PFSK-1 (cell line): ENCODE results near the gene CALY.

ENCODE experiments used
- FOXP2 ChIP-seq: optimal IDR thresholded peaks from 2 replicates; pipeline ENCODE3; 2011; ENCODE audit warnings: borderline replicate concordance, control low read depth, inconsistent platforms; ENCODE audit not compliant: insufficient read depth; ENCODE audit errors: extremely low read length, extremely low read depth
- POLR2AphosphoS5 ChIP-seq: IDR thresholded peaks from 2 replicates; pipeline ENCODE4 v1.6.1; 2012; ENCODE audit warnings: low read depth, mild to moderate bottlenecking, control low read depth, low read length, moderate library complexity
- REST ChIP-seq, 2 experiments: IDR thresholded peaks; 2 replicates each; pipeline versions ENCODE4 v1.6.1 to v1.8.0; 2011 to 2012; ENCODE audit warnings: low read depth in 2 of 2, low read length in 2 of 2, control low read depth in 1 of 2, inconsistent platforms in 1 of 2, mild to moderate bottlenecking in 1 of 2, moderate library complexity in 1 of 2; ENCODE audit not compliant: insufficient read depth in 1 of 2
- SIN3A ChIP-seq: IDR thresholded peaks from 2 replicates; pipeline ENCODE4 v1.6.1; 2012; ENCODE audit warnings: mild to moderate bottlenecking, low read length, moderate library complexity, borderline replicate concordance; ENCODE audit not compliant: insufficient read depth
- TAF1 ChIP-seq: IDR thresholded peaks from 2 replicates; pipeline ENCODE4 v1.6.1; 2012; ENCODE audit warnings: low read length, control low read depth, borderline replicate concordance; ENCODE audit not compliant: insufficient read depth

Gene CALY

GRCh38 chr10:133328358-133329343 lies 8.0 kb downstream of the CALY start:
- no peak for TF ChIP-seq REST (IDR thresholded peaks at IDR 0.05; ENCODE audit: insufficient read depth in 1 of 2, low read depth in 2 of 2, low read length in 2 of 2)
- no peak for TF ChIP-seq FOXP2
- TF ChIP-seq TAF1, result no peak
- no peak for TF ChIP-seq SIN3A
- no peak for TF ChIP-seq POLR2AphosphoS5

DNA sequence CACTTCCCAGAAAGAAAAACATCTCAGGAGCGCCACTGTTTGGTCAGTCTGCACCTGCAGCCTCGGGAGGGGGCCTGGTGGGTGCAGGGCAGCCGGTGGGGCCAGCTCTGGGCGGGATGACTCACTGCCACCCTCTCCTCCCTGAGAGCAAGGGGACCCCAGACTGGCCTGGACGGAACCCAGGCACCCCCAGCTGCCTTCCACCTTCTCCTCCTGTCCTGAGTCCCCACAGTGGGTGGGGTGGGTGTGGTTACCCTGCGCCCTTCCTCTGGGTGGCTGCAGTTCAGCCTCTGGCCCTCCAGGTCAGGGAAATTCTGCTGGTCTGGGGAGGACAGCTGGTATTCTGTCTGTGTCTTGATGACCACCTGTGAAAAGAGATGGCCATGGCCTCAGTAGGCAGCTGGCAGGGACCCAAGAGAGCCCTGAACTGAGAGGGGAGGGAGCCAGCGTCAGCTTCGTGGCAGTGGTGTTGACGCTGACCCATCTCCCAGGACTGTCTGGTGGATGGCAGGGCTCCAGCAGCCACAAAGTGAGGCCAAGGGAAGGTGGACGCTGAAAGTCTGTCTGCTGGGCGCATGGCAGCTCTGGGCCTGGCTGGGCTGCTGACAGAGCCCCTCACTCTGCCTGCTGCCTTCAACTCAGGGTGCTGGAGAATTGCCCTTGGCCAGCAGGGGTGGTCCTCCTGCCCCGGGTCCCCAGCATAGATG lies 8.9 kb downstream of the CALY start:
- no peak for TF ChIP-seq FOXP2

DNA sequence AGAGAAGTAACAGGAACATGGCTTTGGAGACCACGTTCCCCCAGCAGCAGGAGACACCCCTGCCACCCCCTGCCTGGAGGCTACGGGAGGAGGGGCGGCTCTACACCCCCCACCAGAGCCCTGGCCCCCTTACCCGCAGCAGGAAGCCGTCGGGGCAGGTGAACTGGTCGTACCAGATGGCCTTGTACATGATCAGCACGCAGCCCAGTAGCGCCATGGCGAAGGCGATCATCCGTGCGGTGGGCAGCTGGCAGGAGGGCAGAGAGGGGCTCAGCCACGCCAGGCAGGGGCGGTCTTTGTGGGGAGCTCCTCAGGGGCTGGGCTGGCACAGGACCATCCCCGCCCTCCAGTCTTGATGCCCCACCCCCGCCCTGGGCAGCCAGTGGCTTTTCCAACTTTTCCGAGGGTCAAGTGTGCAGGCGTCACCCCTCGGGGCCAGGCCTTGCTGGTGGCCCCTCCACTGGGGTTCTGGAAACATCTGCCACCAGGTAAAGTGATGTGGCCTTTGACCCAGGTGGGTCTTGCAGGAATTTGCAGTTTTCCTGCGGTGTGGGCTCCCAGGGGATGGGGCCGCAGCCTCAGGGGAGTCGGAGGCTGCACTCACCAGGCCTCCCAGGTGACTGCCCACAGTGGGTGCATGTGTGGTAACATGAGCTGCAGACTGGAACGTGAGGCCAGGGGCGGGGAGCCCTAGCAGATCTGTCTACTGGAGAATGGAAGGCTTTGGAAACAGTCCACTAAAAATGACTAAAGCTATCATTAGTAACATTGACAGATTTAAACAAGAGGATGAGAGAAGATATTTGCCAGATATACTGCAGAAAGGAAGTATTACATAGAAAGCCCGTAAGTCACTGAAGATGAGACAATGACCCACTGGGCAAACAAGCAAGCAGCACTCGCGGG lies 9.7 kb downstream of the CALY start:
- no peak for TF ChIP-seq SIN3A
- no peak for TF ChIP-seq REST (IDR thresholded peaks at IDR 0.05; ENCODE audit: insufficient read depth in 1 of 2, low read depth in 2 of 2, low read length in 2 of 2)
- TF ChIP-seq TAF1, result no peak
- no peak for TF ChIP-seq POLR2AphosphoS5
- no peak for TF ChIP-seq FOXP2

GRCh38 chr10:133326223-133326551 lies 10.5 kb downstream of the CALY start:
- TF ChIP-seq FOXP2 (no peak), REST (IDR thresholded peaks at IDR 0.05; ENCODE audit: insufficient read depth in 1 of 2, low read depth in 2 of 2, low read length in 2 of 2) (no peak)

DNA sequence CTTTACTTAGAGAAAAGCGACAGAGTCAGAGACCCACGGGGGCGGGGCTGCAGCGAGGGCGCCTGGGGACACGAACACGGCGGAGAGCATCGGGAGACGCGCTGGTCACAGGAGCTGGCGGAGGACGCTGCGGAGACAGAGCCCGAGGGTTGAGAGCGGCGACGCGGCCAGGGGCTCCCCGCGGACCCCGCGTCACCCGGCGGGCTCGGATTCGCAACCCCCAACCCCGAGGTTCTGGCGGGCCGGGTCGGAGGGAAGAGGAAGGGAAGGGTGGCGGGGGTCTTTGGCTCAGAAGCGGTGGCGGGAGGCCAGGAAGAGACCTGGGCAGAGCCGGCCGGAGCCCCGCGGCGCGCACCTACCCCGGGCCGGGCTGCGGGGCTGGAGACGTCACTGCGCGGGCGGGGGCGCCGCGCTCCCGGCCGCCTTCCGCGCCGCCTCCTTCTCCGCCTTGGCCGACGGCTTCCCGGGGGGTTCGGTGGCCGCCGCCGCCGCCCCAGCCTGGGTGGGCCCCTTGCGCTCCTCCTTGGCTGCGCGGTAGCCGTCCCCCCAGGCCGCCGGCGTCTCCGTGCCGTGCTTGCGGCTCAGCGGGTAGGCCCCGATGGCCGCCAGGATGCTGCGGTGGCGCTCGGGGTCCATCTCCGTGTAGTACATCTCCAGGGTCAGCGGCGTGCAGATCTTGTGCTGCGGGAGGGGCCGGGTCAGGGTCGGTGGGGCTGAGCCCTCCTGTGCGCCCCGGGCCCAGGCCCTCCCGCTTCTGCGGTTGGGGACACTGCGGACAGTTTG lies 11.1 kb downstream of the CALY start:
- TF ChIP-seq SIN3A (no peak), REST (IDR thresholded peaks at IDR 0.05; ENCODE audit: insufficient read depth in 1 of 2, low read depth in 2 of 2, low read length in 2 of 2) (no peak), FOXP2 (no peak), TAF1 (no peak), POLR2AphosphoS5 (no peak)
